ENCODE data around the gene NRP1.

Gene NRP1

GRCh38 chr10:33335801-33336581, 1.5 kb upstream of the NRP1 start:
- peak; percentile 2 for TF ChIP-seq CTCF (IDR thresholded peaks at IDR 0.05; ENCODE audit: insufficient read depth, low read length, missing control alignments)
- ChIA-PET CTCF (interaction anchor here (1.2 kb wide), 1 partner anchor 220 kb away, joined by 4 read pairs; no protein-coding TSS in a partner anchor), POLR2A (interaction anchor here (1.8 to 2.3 kb wide), 2 partner anchors 30 to 77 kb away, joined by 6 to 10 read pairs; no protein-coding TSS in a partner anchor)
- peak overlapping the region; percentile 86 for H3K4me3 ChIP-seq (ENCODE audit: low read depth, low read length)
- no peak for DNase-seq (ENCODE audit: low read depth, low spot score)

GRCh38 chr10:33335551-33335800, 1.0 kb upstream of the NRP1 start:
- no peak for TF ChIP-seq CTCF (IDR thresholded peaks at IDR 0.05; ENCODE audit: insufficient read depth, low read length, missing control alignments)
- CTCF ChIA-PET: interaction anchor here (1.2 kb wide), 1 partner anchor 220 kb away, joined by 4 read pairs; no protein-coding TSS in a partner anchor
- H3K4me3 ChIP-seq (ENCODE audit: low read depth, low read length): peak overlapping the region; percentile 86
- no peak for DNase-seq (ENCODE audit: low read depth, low spot score)
- POLR2A ChIA-PET: interaction anchor here (1.4 to 2.3 kb wide), 3 partner anchors 30 to 77 kb away, joined by 5 to 10 read pairs (median 6); no protein-coding TSS in a partner anchor

GRCh38 chr10:33334805-33335550, 511 bp upstream of the NRP1 start:
- peak; percentile 78 for TF ChIP-seq CTCF (IDR thresholded peaks at IDR 0.05; ENCODE audit: insufficient read depth, low read length, missing control alignments)
- DNase-seq (ENCODE audit: low read depth, low spot score): no peak
- POLR2A ChIA-PET: interaction anchor here (1.4 to 2.3 kb wide), 3 partner anchors 31 to 78 kb away, joined by 5 to 10 read pairs (median 6); no protein-coding TSS in a partner anchor
- H3K4me3 ChIP-seq (ENCODE audit: low read depth, low read length): peak overlapping the region; percentile 86
- CTCF ChIA-PET: interaction anchor here (1.1 to 1.3 kb wide), 3 partner anchors 142 to 1320 kb away, joined by 4 to 6 read pairs (median 4); no protein-coding TSS in a partner anchor

GRCh38 chr10:33333260-33334101, 986 bp downstream of the NRP1 start:
- ChIA-PET CTCF (interaction anchor here (1.1 to 4.4 kb wide), 7 partner anchors 20 to 1322 kb away, joined by 3 to 39 read pairs (median 5); no protein-coding TSS in a partner anchor), POLR2A (interaction anchor here (1.7 kb wide), 1 partner anchor 61 kb away, joined by 4 read pairs; no protein-coding TSS in a partner anchor)
- peak overlapping the region; percentile 86 for H3K4me3 ChIP-seq (ENCODE audit: low read depth, low read length)
- DNase-seq (ENCODE audit: low read depth, low spot score): no peak
- no peak for TF ChIP-seq CTCF (IDR thresholded peaks at IDR 0.05; ENCODE audit: insufficient read depth, low read length, missing control alignments)

GRCh38 chr10:33332183-33333065, 2.0 kb downstream of the NRP1 start:
- CTCF ChIA-PET: interaction anchor here (1.1 to 4.4 kb wide), 7 partner anchors 19 to 1305 kb away, joined by 3 to 39 read pairs (median 5); no protein-coding TSS in a partner anchor
- DNase-seq (ENCODE audit: low read depth, low spot score): no peak
- no peak for TF ChIP-seq CTCF (IDR thresholded peaks at IDR 0.05; ENCODE audit: insufficient read depth, low read length, missing control alignments)
- peak overlapping the region; percentile 86 for H3K4me3 ChIP-seq (ENCODE audit: low read depth, low read length)
- POLR2A ChIA-PET: interaction anchor here (1.7 kb wide), 1 partner anchor 59 kb away, joined by 4 read pairs; no protein-coding TSS in a partner anchor
